Kidney epithelial cell (primary cell): ENCODE results near the gene SMIM12. TPM values are rescaled to one million over a fixed set of nuclear protein-coding genes. Genes with fewer than 3 reads are reported as not detected.

Experiments
- DNase-seq: peaks from one replicate; pipeline ENCODE4 v3.0.0-alpha.2; 2010; ENCODE audit warnings: low read depth
- H3K27me3 ChIP-seq: 2 replicates; pipeline ENCODE4 v1.6.0; 2011; ENCODE audit warnings: low read length; ENCODE audit not compliant: control insufficient read depth, insufficient read depth
- H3K36me3 ChIP-seq: 2 replicates; pipeline ENCODE4 v1.5.1; 2011; ENCODE audit warnings: low read length; ENCODE audit not compliant: control insufficient read depth, insufficient read depth
- H3K4me3 ChIP-seq: 2 replicates; pipeline ENCODE4 v1.5.1; 2011; ENCODE audit warnings: low read depth, mild to moderate bottlenecking, control low read depth, low read length
- CTCF ChIP-seq: IDR thresholded peaks from 2 replicates; pipeline ENCODE4 v1.5.1; 2011; ENCODE audit warnings: mild to moderate bottlenecking, moderate library complexity, low read length, control low read depth, inconsistent platforms; ENCODE audit not compliant: insufficient read depth, poor library complexity, severe bottlenecking
- total RNA-seq: library from RNA; depleted of rRNA; stranded (reverse); fragments of >200 nt; gene quantifications from 2 replicates; pipeline ENCODE4 v1.2.3, GENCODE V29; 2015

Gene SMIM12
- total RNA-seq, 1 donor from 2014 or later = 37.1 TPM

- Histone ChIP-seq H3K36me3 (no peaks in the 10 kb centered on the region), H3K27me3 (no peaks in the 10 kb centered on the region), H3K4me3 (no peak overlapping the region)
- DNase-seq = no peak
- no peak for TF ChIP-seq CTCF
These were observed 15.3 kb downstream of the SMIM12 start for GRCh38 chr1:34844252-34844634.

- Histone ChIP-seq H3K27me3 (no peaks in the 10 kb centered on the region), H3K36me3 (no peaks in the 10 kb centered on the region), H3K4me3 (no peak overlapping the region)
- TF ChIP-seq CTCF = no peak
- DNase-seq = no peak
These were observed 15.9 kb downstream of the SMIM12 start for GRCh38 chr1:34843392-34844251.

- no peak for TF ChIP-seq CTCF
These were observed 16.6 kb downstream of the SMIM12 start for GRCh38 chr1:34842952-34843371.

GRCh38 chr1:34842073-34842472, 17.5 kb downstream of the SMIM12 start:
- Histone ChIP-seq H3K36me3 (no peaks in the 10 kb centered on the region), H3K4me3 (no peak overlapping the region), H3K27me3 (no peaks in the 10 kb centered on the region)
- no peak for DNase-seq
- no peak for TF ChIP-seq CTCF

More at GRCh38 chr1:34842952-34843371, 16.6 kb downstream of the SMIM12 start:
- Histone ChIP-seq H3K36me3 (no peaks in the 10 kb centered on the region), H3K4me3 (no peak overlapping the region), H3K27me3 (no peaks in the 10 kb centered on the region)
- no peak for DNase-seq

GRCh38 chr1:34840426-34840825, 19.1 kb downstream of the SMIM12 start:
- H3K36me3 ChIP-seq = no peaks in the 10 kb centered on the region

More at GRCh38 chr1:34840426-34840825, 19.1 kb downstream of the SMIM12 start:
- DNase-seq = no peak
- H3K4me3 ChIP-seq = no peak overlapping the region
- TF ChIP-seq CTCF = no peak
- H3K27me3 ChIP-seq = no peaks in the 10 kb centered on the region
